ENCODE data around the gene DLG1. TPM values are rescaled to one million over a fixed set of nuclear protein-coding genes. Genes with fewer than 3 reads are reported as not detected.

Gene DLG1
- polyA plus RNA-seq, 1 donor from 2014 or later, result 43.9 TPM

GRCh38 chr3:197028728-197029510, 269.5 kb downstream of the DLG1 start:
- Histone ChIP-seq H3K9ac (ENCODE audit: low read length) (peak overlapping the region; percentile 3), H3K27ac (ENCODE audit: low read length) (no peak overlapping the region)
- TF ChIP-seq EP300 (conservative IDR thresholded peaks at IDR 0.05; ENCODE audit: poor library complexity, severe bottlenecking) (no peak), EZH2 (IDR thresholded peaks at IDR 0.05; ENCODE audit: borderline replicate concordance, insufficient read depth, low read length, poor library complexity, severe bottlenecking) (no peak), RAD21 (conservative IDR thresholded peaks at IDR 0.05) (no peak), TAF1 (IDR thresholded peaks at IDR 0.05; ENCODE audit: low read depth) (no peak), SMC3 (conservative IDR thresholded peaks at IDR 0.05; ENCODE audit: poor library complexity) (no peak), REST (IDR thresholded peaks at IDR 0.05; ENCODE audit: borderline replicate concordance) (no peak), POLR2AphosphoS5 (IDR thresholded peaks at IDR 0.05) (no peak), CTCF (IDR thresholded peaks at IDR 0.05; ENCODE audit: poor library complexity, severe bottlenecking) (no peak), MXI1 (conservative IDR thresholded peaks at IDR 0.05; ENCODE audit: poor library complexity, severe bottlenecking) (no peak)

GRCh38 chr3:197027896-197028727, 270.3 kb downstream of the DLG1 start:
- no peak overlapping the region for H3K27ac ChIP-seq (ENCODE audit: low read length)
- no peak overlapping the region for H2AFZ ChIP-seq (ENCODE audit: low read depth, low read length)
- H3K4me2 ChIP-seq (ENCODE audit: low read length), result no peak overlapping the region

More at GRCh38 chr3:197028728-197029510, 269.5 kb downstream of the DLG1 start:
- Histone ChIP-seq H3K9me2 (ENCODE audit: insufficient read depth, low read length) (no peaks in the 10 kb centered on the region), H3K79me2 (replicated peaks; ENCODE audit: insufficient read depth, low read length) (no peaks in the 10 kb centered on the region), H2AFZ (ENCODE audit: low read depth, low read length) (no peak overlapping the region), H3K27me3 (ENCODE audit: insufficient read depth, low read depth, low read length) (peaks cover 15% of the 10 kb centered on the region), H3K36me3 (ENCODE audit: insufficient read depth, low read length) (no peaks in the 10 kb centered on the region), H3K4me2 (ENCODE audit: low read length) (no peak overlapping the region), H3K4me3 (ENCODE audit: low read length) (peak overlapping the region; percentile 53), H3K9me3 (ENCODE audit: low read length) (no peaks in the 10 kb centered on the region), H4K20me1 (ENCODE audit: insufficient read depth) (no peaks in the 10 kb centered on the region), H3F3A (ENCODE audit: insufficient read depth, low read length, poor library complexity, severe bottlenecking) (no peaks in the 10 kb centered on the region)

More at GRCh38 chr3:197027896-197028727, 270.3 kb downstream of the DLG1 start:
- no peaks in the 10 kb centered on the region for H3K9me2 ChIP-seq (ENCODE audit: insufficient read depth, low read length)
- H3K79me2 ChIP-seq (replicated peaks; ENCODE audit: insufficient read depth, low read length), result no peaks in the 10 kb centered on the region
- no peaks in the 10 kb centered on the region for H4K20me1 ChIP-seq (ENCODE audit: insufficient read depth)
- H3K27me3 ChIP-seq (ENCODE audit: insufficient read depth, low read depth, low read length), result peaks cover 15% of the 10 kb centered on the region
- H3K9ac ChIP-seq (ENCODE audit: low read length), result no peak overlapping the region
- TF ChIP-seq EZH2 (IDR thresholded peaks at IDR 0.05; ENCODE audit: borderline replicate concordance, insufficient read depth, low read length, poor library complexity, severe bottlenecking) (no peak), SMC3 (conservative IDR thresholded peaks at IDR 0.05; ENCODE audit: poor library complexity) (no peak), MXI1 (conservative IDR thresholded peaks at IDR 0.05; ENCODE audit: poor library complexity, severe bottlenecking) (no peak), POLR2AphosphoS5 (IDR thresholded peaks at IDR 0.05) (no peak), CTCF (IDR thresholded peaks at IDR 0.05; ENCODE audit: poor library complexity, severe bottlenecking) (no peak), RAD21 (conservative IDR thresholded peaks at IDR 0.05) (no peak), REST (IDR thresholded peaks at IDR 0.05; ENCODE audit: borderline replicate concordance) (no peak), EP300 (conservative IDR thresholded peaks at IDR 0.05; ENCODE audit: poor library complexity, severe bottlenecking) (no peak), TAF1 (IDR thresholded peaks at IDR 0.05; ENCODE audit: low read depth) (no peak)
- H3K4me3 ChIP-seq (ENCODE audit: low read length), result no peak overlapping the region
- no peaks in the 10 kb centered on the region for H3F3A ChIP-seq (ENCODE audit: insufficient read depth, low read length, poor library complexity, severe bottlenecking)
- H3K9me3 ChIP-seq (ENCODE audit: low read length), result no peaks in the 10 kb centered on the region
- H3K36me3 ChIP-seq (ENCODE audit: insufficient read depth, low read length), result no peaks in the 10 kb centered on the region

Measured in neural cell (in vitro differentiated cells).